ENCODE results near the gene ANKMY1.

ANKMY1 gene

GRCh38 chr2:240579771-240580614 is 22.2 kb upstream of the ANKMY1 start:
- no peak for DNase-seq (ENCODE audit: low spot score)

GRCh38 chr2:240579071-240579762 is 21.4 kb upstream of the ANKMY1 start:
- no peak for DNase-seq (ENCODE audit: low spot score)

- no peak for DNase-seq (ENCODE audit: low spot score)
Measured at GRCh38 chr2:240578488-240578887, 20.7 kb upstream of the ANKMY1 start.

- no peak for DNase-seq (ENCODE audit: low spot score)
Measured at GRCh38 chr2:240578110-240578450, 20.3 kb upstream of the ANKMY1 start.

- DNase-seq (ENCODE audit: low spot score) = no peak
Measured at GRCh38 chr2:240577281-240578109, 19.7 kb upstream of the ANKMY1 start.

GRCh38 chr2:240576436-240577205 is 18.8 kb upstream of the ANKMY1 start:
- no peak for DNase-seq (ENCODE audit: low spot score)

- no peak for DNase-seq (ENCODE audit: low spot score)
Measured at GRCh38 chr2:240576036-240576435, 18.2 kb upstream of the ANKMY1 start.

- no peak for DNase-seq (ENCODE audit: low spot score)
Measured at GRCh38 chr2:240575101-240575965, 17.5 kb upstream of the ANKMY1 start.

GRCh38 chr2:240574386-240575100 is 16.8 kb upstream of the ANKMY1 start:
- no peak for DNase-seq (ENCODE audit: low spot score)

GRCh38 chr2:240573516-240574385 is 16.0 kb upstream of the ANKMY1 start:
- no peak for DNase-seq (ENCODE audit: low spot score)

- no peak for DNase-seq (ENCODE audit: low spot score)
Measured at GRCh38 chr2:240573071-240573515, 15.3 kb upstream of the ANKMY1 start.

GRCh38 chr2:240572141-240573031 is 14.6 kb upstream of the ANKMY1 start:
- no peak for DNase-seq (ENCODE audit: low spot score)

- no peak for DNase-seq (ENCODE audit: low spot score)
Measured at GRCh38 chr2:240571314-240571973, 13.7 kb upstream of the ANKMY1 start.

- no peak for DNase-seq (ENCODE audit: low spot score)
Measured at GRCh38 chr2:240570531-240571313, 12.9 kb upstream of the ANKMY1 start.

GRCh38 chr2:240569998-240570530 is 12.3 kb upstream of the ANKMY1 start:
- DNase-seq (ENCODE audit: low spot score) = no peak

GRCh38 chr2:240569523-240569997 is 11.8 kb upstream of the ANKMY1 start:
- DNase-seq (ENCODE audit: low spot score) = no peak
